ENCODE data around the gene DICER1.

- TF ChIP-seq CTCF (IDR thresholded peaks at IDR 0.05; ENCODE audit: insufficient read depth, low read depth, low read length) (no peak), EZH2 (IDR thresholded peaks at IDR 0.05; ENCODE audit: insufficient read depth, low read length) (no peak)
Measured at GRCh38 chr14:95141684-95142083, 15.6 kb downstream of the DICER1 start.

Data from astrocyte (in vitro differentiated cells and primary cell).